CD8-positive, alpha-beta memory T cell (primary cell): ENCODE data around the gene EIF2AK3. TPM values are rescaled to one million over a fixed set of nuclear protein-coding genes. Genes with fewer than 3 reads are reported as not detected.

Experiments
- CTCF ChIA-PET: fragments of 350-600 bp; sonication (Branson Sonifier 250); formaldehyde crosslinking; loops from one replicate; lab custom pipeline; 2021; ENCODE audit warnings: antibody characterized with exemption; lab: Charles Lee
- POLR2A ChIA-PET: fragments of 350-600 bp; sonication (Branson Sonifier 250); formaldehyde crosslinking; loops from one replicate; lab custom pipeline; 2021; ENCODE audit warnings: antibody characterized with exemption; lab: Charles Lee
- DNase-seq, 5 donors: peaks; one replicate each; pipeline versions ENCODE4 v3.0.0 to v3.0.0-alpha.2; 2020 to 2022; ENCODE audit warnings: mixed read lengths in 1 of 5
- H3K27ac ChIP-seq: one replicate; pipeline ENCODE4 v1.7.0; 2013; ENCODE audit warnings: low read depth, mild to moderate bottlenecking, low read length, moderate library complexity
- H3K27me3 ChIP-seq: 2 replicates; pipeline ENCODE4 v1.7.0; 2013; ENCODE audit warnings: low read length, mild to moderate bottlenecking; ENCODE audit not compliant: insufficient read depth, poor library complexity, severe bottlenecking
- H3K36me3 ChIP-seq: 2 replicates; pipeline ENCODE4 v1.7.0; 2013; ENCODE audit warnings: mild to moderate bottlenecking, low read length, moderate library complexity; ENCODE audit not compliant: insufficient read depth
- H3K4me1 ChIP-seq: 2 replicates; pipeline ENCODE4 v1.7.0; 2013; ENCODE audit warnings: mild to moderate bottlenecking, low read length, moderate library complexity; ENCODE audit not compliant: insufficient read depth
- H3K4me3 ChIP-seq: 2 replicates; pipeline ENCODE4 v1.7.0; 2013; ENCODE audit warnings: mild to moderate bottlenecking, low read length
- H3K9me3 ChIP-seq: 2 replicates; pipeline ENCODE4 v1.7.0; 2013; ENCODE audit warnings: mild to moderate bottlenecking, low read length
- H3K27ac Mint-ChIP-seq, 8 donors: one replicate each; pipeline ENCODE4 v1.8.0; 2020 to 2021; ENCODE audit warnings: mixed read lengths in 8 of 8, mild to moderate bottlenecking in 6 of 8, inconsistent platforms in 3 of 8, moderate library complexity in 3 of 8
- H3K27me3 Mint-ChIP-seq, 2 donors: one replicate each; pipeline ENCODE4 v1.8.0; 2020 to 2021; ENCODE audit warnings: mixed read lengths in 2 of 2, mild to moderate bottlenecking in 1 of 2, moderate library complexity in 1 of 2
- H3K36me3 Mint-ChIP-seq, 3 donors: one replicate each; pipeline ENCODE4 v1.8.0; 2020 to 2021; ENCODE audit warnings: mixed read lengths in 3 of 3, inconsistent platforms in 1 of 3, mild to moderate bottlenecking in 1 of 3
- H3K4me1 Mint-ChIP-seq, 3 donors: one replicate each; pipeline ENCODE4 v1.8.0; 2020 to 2021; ENCODE audit warnings: mixed read lengths in 3 of 3, inconsistent platforms in 1 of 3, mild to moderate bottlenecking in 1 of 3
- H3K4me3 Mint-ChIP-seq, 7 donors: one replicate each; pipeline ENCODE4 v1.8.0; 2020 to 2021; ENCODE audit warnings: mixed read lengths in 7 of 7, mild to moderate bottlenecking in 6 of 7, moderate library complexity in 4 of 7, inconsistent platforms in 2 of 7
- H3K9me3 Mint-ChIP-seq, 5 donors: one replicate each; pipeline ENCODE4 v1.8.0; 2020 to 2022; ENCODE audit warnings: mixed read lengths in 5 of 5, mild to moderate bottlenecking in 3 of 5, moderate library complexity in 2 of 5, inconsistent platforms in 1 of 5
- polyA plus RNA-seq: library from polyadenylated mRNA; unstranded; fragments of 300-500 nt; fragmentation: Illumina TruSeq; gene quantifications from one replicate; pipeline ENCODE4 v1.2.3, GENCODE V29; 2021
- total RNA-seq, 2 experiments: library from RNA; stranded (reverse); gene quantifications; one replicate each; pipeline ENCODE4 v1.2.3, GENCODE V29; 2021

Gene EIF2AK3
- 10 to 100 TPM; 13.0 to 15.0 TPM for total RNA-seq
- 10.2 TPM for polyA plus RNA-seq

GRCh38 chr2:88627055-88627855 lies at the start of gene EIF2AK3:
EIF2AK3 (minus strand) TSS chr2:88627464; CDS start chr2:88627274, 190 bp downstream.
- CTCF ChIA-PET: interaction anchor here (1.4 to 1.7 kb wide), 3 partner anchors 42 to 65 kb away, joined by 5 to 7 read pairs (median 5); partner anchors contain the start of gene RPIA
- Mint-ChIP-seq H3K9me3 (no peaks in the 10 kb centered on the region), H3K4me3 (peak within 1 kb of the TSS in 6 of 7 donors; percentile 81 to 96 (median 94)), H3K27ac (peak within 1 kb of the TSS; percentile 85 to 97 (median 94)), H3K27me3 (no peaks in the 10 kb centered on the region), H3K36me3 (peaks cover 0 to 5% (median 0%) of the 10 kb centered on the region in 3 donors), H3K4me1 (peaks cover 8 to 10% (median 9%) of the 10 kb centered on the region in 3 donors)
- H3K27me3 ChIP-seq: no peaks in the 10 kb centered on the region
- no peaks in the 10 kb centered on the region for H3K9me3 ChIP-seq
- no peaks in the 10 kb centered on the region for H3K36me3 ChIP-seq
- DNase-seq: peak; percentile 89 to 98 (median 97)
- H3K27ac ChIP-seq: peak within 1 kb of the TSS; percentile 98
- H3K4me3 ChIP-seq: peak within 1 kb of the TSS; percentile 97
- H3K4me1 ChIP-seq: peaks cover 36% of the 10 kb centered on the region
- POLR2A ChIA-PET: interaction anchor here (1.3 to 1.5 kb wide), 2 partner anchors 27 to 65 kb away, joined by 4 to 13 read pairs; partner anchors contain the start of gene RPIA

- Histone ChIP-seq H3K9me3 (no peaks in the 10 kb centered on the region), H3K27me3 (no peaks in the 10 kb centered on the region), H3K27ac (no peak overlapping the region), H3K4me1 (no peaks in the 10 kb centered on the region), H3K4me3 (no peak overlapping the region), H3K36me3 (no peaks in the 10 kb centered on the region)
- no peaks in the 10 kb centered on the region for H3K4me1 Mint-ChIP-seq
- ChIA-PET CTCF (interaction anchor here (8.1 kb wide), 1 partner anchor 80 kb away, joined by 74 read pairs; no protein-coding TSS in a partner anchor), POLR2A (no interaction called here)
- DNase-seq: no peak
- H3K4me3 Mint-ChIP-seq: no peak overlapping the region
- peak overlapping the region in 1 of 8 donors; percentile 54 for H3K27ac Mint-ChIP-seq
- H3K27me3 Mint-ChIP-seq: peaks cover 3 to 5% of the 10 kb centered on the region in 2 donors
- no peaks in the 10 kb centered on the region for H3K36me3 Mint-ChIP-seq
- no peaks in the 10 kb centered on the region for H3K9me3 Mint-ChIP-seq
Observed at GRCh38 chr2:88673363-88673762, 46.1 kb upstream of the EIF2AK3 start.

DNA sequence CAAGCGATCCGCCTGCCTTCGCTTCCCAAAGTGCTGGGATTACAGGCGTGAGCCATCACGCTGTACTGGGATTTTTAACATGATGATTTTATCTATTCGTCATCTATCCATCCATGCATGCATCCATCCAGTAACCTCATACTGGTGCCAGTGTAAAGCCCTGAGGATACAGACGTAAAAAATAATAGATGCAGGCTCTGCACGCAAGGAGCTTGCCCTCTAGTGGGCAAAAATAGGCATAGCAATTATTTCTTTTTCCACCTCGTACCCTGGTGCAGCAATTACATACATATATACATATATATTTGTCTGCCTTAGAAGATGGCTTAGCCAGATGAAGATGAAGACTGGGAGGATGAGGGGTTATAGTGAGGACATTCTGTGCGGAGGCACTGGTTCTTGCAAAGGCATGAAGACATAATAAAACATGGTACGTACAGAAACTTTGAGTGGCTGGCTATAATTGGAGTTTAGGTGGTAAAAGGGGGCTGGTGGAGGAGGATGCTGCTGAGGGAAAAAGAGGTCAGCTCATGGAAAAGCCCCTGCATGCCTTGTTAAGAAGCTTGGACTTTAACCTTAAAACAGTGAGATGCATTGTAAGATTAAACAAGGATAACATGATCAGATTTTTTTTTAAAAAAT lies 44.6 kb upstream of the EIF2AK3 start:
- no peaks in the 10 kb centered on the region for H3K9me3 Mint-ChIP-seq
- Histone ChIP-seq H3K4me1 (no peaks in the 10 kb centered on the region), H3K4me3 (no peak overlapping the region), H3K9me3 (no peaks in the 10 kb centered on the region), H3K27me3 (no peaks in the 10 kb centered on the region), H3K36me3 (no peaks in the 10 kb centered on the region), H3K27ac (no peak overlapping the region)
- ChIA-PET POLR2A (interaction anchor here (0.6 kb wide), 1 partner anchor 45 kb away, joined by 3 read pairs; no protein-coding TSS in a partner anchor), CTCF (interaction anchor here (0.7 to 8.1 kb wide), 15 partner anchors 13 to 612 kb away, joined by 3 to 74 read pairs (median 3); partner anchors contain the start of gene EIF2AK3)
- H3K27ac Mint-ChIP-seq: peak overlapping the region in 1 of 8 donors; percentile 17
- H3K4me3 Mint-ChIP-seq: no peak overlapping the region
- no peaks in the 10 kb centered on the region for H3K4me1 Mint-ChIP-seq
- peak in 2 of 5 donors; percentile 35 to 43 for DNase-seq
- no peaks in the 10 kb centered on the region for H3K36me3 Mint-ChIP-seq
- H3K27me3 Mint-ChIP-seq: peaks cover 3 to 5% of the 10 kb centered on the region in 2 donors

- H3K27me3 ChIP-seq: no peaks in the 10 kb centered on the region
- CTCF ChIA-PET: interaction anchor here (0.8 to 8.1 kb wide), 9 partner anchors 10 to 80 kb away, joined by 3 to 74 read pairs (median 4); partner anchors contain the start of gene RPIA
- no peak overlapping the region for H3K4me3 Mint-ChIP-seq
- no peak overlapping the region for H3K4me3 ChIP-seq
- no peaks in the 10 kb centered on the region for H3K36me3 Mint-ChIP-seq
- peak in 4 of 5 donors; percentile 6 to 50 (median 9) for DNase-seq
- H3K27ac Mint-ChIP-seq: no peak overlapping the region
- H3K9me3 Mint-ChIP-seq: no peaks in the 10 kb centered on the region
- H3K36me3 ChIP-seq: no peaks in the 10 kb centered on the region
- POLR2A ChIA-PET: no interaction called here
- no peak overlapping the region for H3K27ac ChIP-seq
- peaks cover 3 to 5% of the 10 kb centered on the region in 2 donors for H3K27me3 Mint-ChIP-seq
- H3K4me1 ChIP-seq: no peaks in the 10 kb centered on the region
- no peaks in the 10 kb centered on the region for H3K9me3 ChIP-seq
- no peaks in the 10 kb centered on the region for H3K4me1 Mint-ChIP-seq
Observed at GRCh38 chr2:88669482-88670214, 42.4 kb upstream of the EIF2AK3 start.

GRCh38 chr2:88668862-88669261 lies 41.6 kb upstream of the EIF2AK3 start:
- H3K27ac Mint-ChIP-seq: peak overlapping the region in 2 of 8 donors; percentile 26 to 33
- no peaks in the 10 kb centered on the region for H3K9me3 ChIP-seq
- H3K36me3 ChIP-seq: no peaks in the 10 kb centered on the region
- no peak overlapping the region for H3K4me3 ChIP-seq
- no peaks in the 10 kb centered on the region for H3K36me3 Mint-ChIP-seq
- no peaks in the 10 kb centered on the region for H3K4me1 Mint-ChIP-seq
- H3K27me3 Mint-ChIP-seq: peaks cover 3 to 6% of the 10 kb centered on the region in 2 donors
- no peaks in the 10 kb centered on the region for H3K27me3 ChIP-seq
- H3K4me3 Mint-ChIP-seq: no peak overlapping the region
- DNase-seq: no peak
- ChIA-PET CTCF (interaction anchor here (1.0 to 8.1 kb wide), 7 partner anchors 11 to 80 kb away, joined by 3 to 74 read pairs (median 5); no protein-coding TSS in a partner anchor), POLR2A (no interaction called here)
- no peaks in the 10 kb centered on the region for H3K9me3 Mint-ChIP-seq
- no peaks in the 10 kb centered on the region for H3K4me1 ChIP-seq
- no peak overlapping the region for H3K27ac ChIP-seq

- no peaks in the 10 kb centered on the region for H3K4me1 Mint-ChIP-seq
- H3K4me3 Mint-ChIP-seq: no peak overlapping the region
- Histone ChIP-seq H3K27me3 (no peaks in the 10 kb centered on the region), H3K4me3 (no peak overlapping the region), H3K27ac (no peak overlapping the region), H3K36me3 (no peaks in the 10 kb centered on the region), H3K4me1 (no peaks in the 10 kb centered on the region), H3K9me3 (no peaks in the 10 kb centered on the region)
- H3K9me3 Mint-ChIP-seq: no peaks in the 10 kb centered on the region
- H3K36me3 Mint-ChIP-seq: no peaks in the 10 kb centered on the region
- H3K27me3 Mint-ChIP-seq: peaks cover 3 to 7% of the 10 kb centered on the region in 2 donors
- CTCF ChIA-PET: interaction anchor here (8.1 kb wide), 1 partner anchor 74 kb away, joined by 74 read pairs; no protein-coding TSS in a partner anchor
- POLR2A ChIA-PET: no interaction called here
- DNase-seq: no peak
- H3K27ac Mint-ChIP-seq: no peak overlapping the region
Observed at GRCh38 chr2:88667219-88667618, 40.0 kb upstream of the EIF2AK3 start.

GRCh38 chr2:88666576-88666975 lies 39.3 kb upstream of the EIF2AK3 start:
- no peaks in the 10 kb centered on the region for H3K27me3 ChIP-seq
- Mint-ChIP-seq H3K9me3 (no peaks in the 10 kb centered on the region), H3K36me3 (no peaks in the 10 kb centered on the region), H3K4me1 (no peaks in the 10 kb centered on the region), H3K27me3 (peaks cover 0 to 3% of the 10 kb centered on the region in 2 donors), H3K4me3 (no peak overlapping the region), H3K27ac (peak overlapping the region in 1 of 8 donors; percentile 24)
- CTCF ChIA-PET: interaction anchor here (1.8 kb wide), 1 partner anchor 15 kb away, joined by 3 read pairs; no protein-coding TSS in a partner anchor
- POLR2A ChIA-PET: no interaction called here
- H3K36me3 ChIP-seq: no peaks in the 10 kb centered on the region
- H3K9me3 ChIP-seq: no peaks in the 10 kb centered on the region
- no peak for DNase-seq
- H3K4me3 ChIP-seq: no peak overlapping the region
- H3K27ac ChIP-seq: no peak overlapping the region
- H3K4me1 ChIP-seq: no peaks in the 10 kb centered on the region
